ENCODE data around the gene LPAR4. TPM values are rescaled to one million over a fixed set of nuclear protein-coding genes. Genes with fewer than 3 reads are reported as not detected.

LPAR4 gene
- total and polyA plus RNA-seq, 2 of the 4 experiments (the other 2 are of a cell fraction), result not detected

GRCh38 chrX:78796916-78797315 lies 49.4 kb downstream of the LPAR4 start:
- Histone ChIP-seq H3K4me3 (ENCODE audit: insufficient read depth, low read depth, low read length) (no peak overlapping the region), H3K36me3 (ENCODE audit: control insufficient read depth, insufficient read depth, low read length) (no peaks in the 10 kb centered on the region), H3K18ac (ENCODE audit: low read depth, low read length) (no peak overlapping the region), H4K8ac (ENCODE audit: low read depth in 2 of 2, low read length in 2 of 2) (no peak overlapping the region), H4K5ac (ENCODE audit: low read depth, low read length) (no peak overlapping the region), H3K4ac (ENCODE audit: low read depth, low read length) (no peak overlapping the region), H3K79me1 (ENCODE audit: low read depth in 1 of 2, low read length in 2 of 2) (no peaks in the 10 kb centered on the region), H3K9me1 (ENCODE audit: insufficient read depth, low read length) (no peaks in the 10 kb centered on the region), H2AK5ac (ENCODE audit: low read depth, low read length) (no peak overlapping the region), H2AFZ (replicated peaks; ENCODE audit: low read length, poor library complexity) (no peak overlapping the region), H2BK120ac (ENCODE audit: low read depth, low read length) (no peak overlapping the region), H3K4me1 (ENCODE audit: control insufficient read depth, insufficient read depth, low read length) (no peaks in the 10 kb centered on the region), H4K20me1 (ENCODE audit: insufficient read depth, low read length) (no peaks in the 10 kb centered on the region), H3K4me2 (ENCODE audit: low read depth, low read length) (no peak overlapping the region), H3K9ac (ENCODE audit: low read depth, low read length) (no peak overlapping the region), H2BK15ac (ENCODE audit: low read depth, low read length) (no peak overlapping the region), H4K91ac (ENCODE audit: insufficient read depth, low read depth, low read length) (no peak overlapping the region), H2AK9ac (replicated peaks; ENCODE audit: low read depth, low read length, poor library complexity) (no peak overlapping the region), H3K14ac (replicated peaks; ENCODE audit: low read depth, low read length) (no peak overlapping the region), H3K9me3 (ENCODE audit: control insufficient read depth, insufficient read depth, low read length) (no peaks in the 10 kb centered on the region), H3K23ac (ENCODE audit: low read depth, low read length) (no peak overlapping the region), H3K27me3 (ENCODE audit: control insufficient read depth, insufficient read depth, low read length) (no peaks in the 10 kb centered on the region), H3K56ac (ENCODE audit: extremely low read depth, insufficient read depth, low read length) (no peak overlapping the region), H3K27ac (ENCODE audit: insufficient read depth, low read length) (no peak overlapping the region), H2BK20ac (ENCODE audit: low read depth, low read length) (no peak overlapping the region), H2BK5ac (ENCODE audit: low read depth, low read length, poor library complexity, severe bottlenecking) (no peak overlapping the region)
- intact Hi-C loops (cut with micrococcal nuclease), result no loop called here
- TF ChIP-seq MXI1 (IDR thresholded peaks at IDR 0.05; ENCODE audit: borderline replicate concordance, low read depth, low read length), result no peak
- TF ChIP-seq SMC3 (IDR thresholded peaks at IDR 0.05; ENCODE audit: low read depth, low read length), result no peak
- TF ChIP-seq RAD21 (IDR thresholded peaks at IDR 0.05; ENCODE audit: low read length), result no peak
- TF ChIP-seq RFX5 (IDR thresholded peaks at IDR 0.05; ENCODE audit: low read depth, low read length), result no peak
- no peak for TF ChIP-seq CTCF (conservative IDR thresholded peaks at IDR 0.05; ENCODE audit: low read depth, low read length)
- TF ChIP-seq POLR2A (IDR thresholded peaks at IDR 0.05; ENCODE audit: low read depth, low read length), result no peak
- TF ChIP-seq BHLHE40 (IDR thresholded peaks at IDR 0.05; ENCODE audit: low read depth, low read length), result no peak
- TF ChIP-seq USF2 (IDR thresholded peaks at IDR 0.05; ENCODE audit: low read depth, low read length), result no peak
- no peak for TF ChIP-seq MAZ (IDR thresholded peaks at IDR 0.05; ENCODE audit: borderline replicate concordance, low read depth, low read length)
- TF ChIP-seq RCOR1 (IDR thresholded peaks at IDR 0.05; ENCODE audit: insufficient replicate concordance, low read length), result no peak
- TF ChIP-seq FOS (IDR thresholded peaks at IDR 0.05; ENCODE audit: low read depth, low read length), result no peak
- TF ChIP-seq CHD1 (IDR thresholded peaks at IDR 0.05; ENCODE audit: low read depth, low read length), result no peak
- no peak for TF ChIP-seq ELK1 (IDR thresholded peaks at IDR 0.05; ENCODE audit: borderline replicate concordance, low read depth, low read length)
- TF ChIP-seq MAFK (IDR thresholded peaks at IDR 0.05; ENCODE audit: low read depth, low read length), result no peak
- no peak for TF ChIP-seq NFE2L2 (IDR thresholded peaks at IDR 0.05; ENCODE audit: low read depth, low read length)
- TF ChIP-seq CEBPB (IDR thresholded peaks at IDR 0.05; ENCODE audit: low read depth, low read length), result no peak
- in situ Hi-C loops (cut with MboI; ENCODE audit: low sequenced_read_pairs), result no loop called here
- CTCF ChIA-PET, result no interaction called here
- WGBS, 2 experiments (ENCODE audit: extremely low coverage in 2 of 2, insufficient read length in 1 of 2), result no CpG with 5 or more reads among the region's 1 CpG
- dilution Hi-C loops (cut with HindIII; ENCODE audit: low sequenced_read_pairs, unreplicated experiment), result no loop called here
- no peak for ATAC-seq (ENCODE audit: low read depth)
- no TSS peak for BruUV-seq (replicated peaks)
- POLR2A ChIA-PET (ENCODE audit: unreplicated experiment), result no interaction called here
- no peak for DNase-seq

Data from IMR-90 (cell line).